Neural progenitor cell (in vitro differentiated cells): ENCODE measurements around the gene SIN3B. TPM values are rescaled to one million over a fixed set of nuclear protein-coding genes. Genes with fewer than 3 reads are reported as not detected.

Experiments used
- DNase-seq: peaks from one replicate; pipeline ENCODE4 v3.0.0-alpha.2; 2016; ENCODE audit warnings: low spot score
- H2AFZ ChIP-seq: fragments of 200-600 bp; sonication (generic); replicated peaks from 2 replicates; pipeline ENCODE4 v1.6.1; 2016; ENCODE audit warnings: antibody characterized with exemption
- H3F3A ChIP-seq: fragments of 200-600 bp; sonication (generic); 2 replicates; pipeline ENCODE4 v1.6.1; 2016; ENCODE audit warnings: antibody characterized with exemption, low read depth
- H3K27ac ChIP-seq: fragments of 200-600 bp; sonication (generic); 2 replicates; pipeline ENCODE4 v1.5.1; 2016; ENCODE audit warnings: mild to moderate bottlenecking
- H3K27me3 ChIP-seq: fragments of 200-600 bp; sonication (generic); 2 replicates; pipeline ENCODE4 v1.6.1; 2016; ENCODE audit warnings: mild to moderate bottlenecking, moderate library complexity
- H3K36me3 ChIP-seq: fragments of 200-600 bp; sonication (generic); 2 replicates; pipeline ENCODE4 v1.5.1; 2016
- H3K4me1 ChIP-seq: fragments of 200-600 bp; sonication (generic); 2 replicates; pipeline ENCODE4 v1.6.1; 2016; ENCODE audit warnings: mixed run types
- H3K4me2 ChIP-seq: fragments of 200-600 bp; sonication (generic); 2 replicates; pipeline ENCODE4 v1.6.1; 2016
- H3K4me3 ChIP-seq: fragments of 200-600 bp; sonication (generic); 2 replicates; pipeline ENCODE4 v1.5.1; 2016
- H3K79me2 ChIP-seq: fragments of 200-600 bp; sonication (generic); 2 replicates; pipeline ENCODE4 v1.6.1; 2016; ENCODE audit warnings: low read depth
- H3K9ac ChIP-seq: fragments of 200-600 bp; sonication (generic); 2 replicates; pipeline ENCODE4 v1.6.1; 2016
- H3K9me3 ChIP-seq: fragments of 200-600 bp; sonication (generic); 2 replicates; pipeline ENCODE4 v1.5.1; 2016; ENCODE audit warnings: low read depth
- H4K20me1 ChIP-seq: fragments of 200-600 bp; sonication (generic); 2 replicates; pipeline ENCODE4 v1.6.1; 2016; ENCODE audit warnings: low read depth
- H3K27ac Mint-ChIP-seq: 3 replicates; pipeline ENCODE4 v1.8.0; 2021; ENCODE audit warnings: mixed read lengths
- H3K27me3 Mint-ChIP-seq: 2 replicates; pipeline ENCODE4 v1.8.0; 2022; ENCODE audit warnings: low read depth, mild to moderate bottlenecking, inconsistent platforms, moderate library complexity, mixed read lengths; ENCODE audit not compliant: insufficient read depth
- H3K36me3 Mint-ChIP-seq: 3 replicates; pipeline ENCODE4 v1.8.0; 2021; ENCODE audit warnings: mixed read lengths
- H3K4me1 Mint-ChIP-seq: 3 replicates; pipeline ENCODE4 v1.8.0; 2021; ENCODE audit warnings: mixed read lengths
- H3K4me3 Mint-ChIP-seq: 3 replicates; pipeline ENCODE4 v1.8.0; 2021; ENCODE audit warnings: mild to moderate bottlenecking, moderate library complexity, mixed read lengths
- H3K9me3 Mint-ChIP-seq: 3 replicates; pipeline ENCODE4 v1.8.0; 2020; ENCODE audit warnings: mixed read lengths
- CTCF ChIP-seq: fragments of 200-600 bp; sonication (generic); IDR thresholded peaks from 2 replicates; pipeline ENCODE4 v1.5.1; 2017; ENCODE audit warnings: antibody characterized with exemption, mild to moderate bottlenecking
- EZH2 ChIP-seq: fragments of 200-600 bp; sonication (generic); IDR thresholded peaks from 2 replicates; pipeline ENCODE4 v1.6.1; 2017; ENCODE audit warnings: antibody characterized with exemption, mild to moderate bottlenecking, moderate library complexity
- EZH2phosphoT487 ChIP-seq: fragments of 200-600 bp; sonication (generic); IDR thresholded peaks from 2 replicates; pipeline ENCODE4 v1.6.1; 2017; ENCODE audit warnings: antibody characterized with exemption
- total RNA-seq: library from RNA; depleted of rRNA; stranded (reverse); fragments of >200 nt; gene quantifications from 2 replicates; pipeline ENCODE4 v1.2.3, GENCODE V29; 2015; ENCODE audit warnings: low replicate concordance

SIN3B gene
- total RNA-seq, 1 donor from 2014 or later: 21.2 TPM

- Histone ChIP-seq H3K27me3 (no peaks in the 10 kb centered on the region), H3K9ac (no peak overlapping the region), H3K4me3 (no peak overlapping the region), H4K20me1 (peaks cover 8% of the 10 kb centered on the region), H3K36me3 (peaks cover 6% of the 10 kb centered on the region), H3K4me1 (no peaks in the 10 kb centered on the region), H3K79me2 (no peaks in the 10 kb centered on the region), H3K9me3 (no peaks in the 10 kb centered on the region), H3K27ac (no peak overlapping the region), H3K4me2 (no peak overlapping the region), H2AFZ (no peak overlapping the region), H3F3A (no peaks in the 10 kb centered on the region)
- H3K4me1 Mint-ChIP-seq: no peaks in the 10 kb centered on the region
- H3K4me3 Mint-ChIP-seq: no peak overlapping the region
- peaks cover 22% of the 10 kb centered on the region for H3K36me3 Mint-ChIP-seq
- no peaks in the 10 kb centered on the region for H3K9me3 Mint-ChIP-seq
- no peak overlapping the region for H3K27ac Mint-ChIP-seq
- no peak for DNase-seq
- TF ChIP-seq CTCF: no peak
- TF ChIP-seq EZH2phosphoT487: no peak
- no peak for TF ChIP-seq EZH2
- no peaks in the 10 kb centered on the region for H3K27me3 Mint-ChIP-seq
Observed at GRCh38 chr19:16849168-16849567, 20.0 kb downstream of the SIN3B start.

GRCh38 chr19:16850133-16850532 lies 20.9 kb downstream of the SIN3B start:
- Histone ChIP-seq H3K27me3 (no peaks in the 10 kb centered on the region), H3F3A (no peaks in the 10 kb centered on the region), H3K36me3 (peaks cover 6% of the 10 kb centered on the region), H3K9ac (no peak overlapping the region), H3K4me1 (no peaks in the 10 kb centered on the region), H3K4me2 (no peak overlapping the region), H2AFZ (no peak overlapping the region), H4K20me1 (peaks cover 8% of the 10 kb centered on the region), H3K79me2 (no peaks in the 10 kb centered on the region), H3K27ac (no peak overlapping the region), H3K4me3 (no peak overlapping the region), H3K9me3 (no peaks in the 10 kb centered on the region)
- Mint-ChIP-seq H3K27ac (no peak overlapping the region), H3K36me3 (peaks cover 25% of the 10 kb centered on the region), H3K4me1 (no peaks in the 10 kb centered on the region), H3K4me3 (no peak overlapping the region), H3K27me3 (peaks cover 6% of the 10 kb centered on the region), H3K9me3 (no peaks in the 10 kb centered on the region)
- DNase-seq: no peak
- TF ChIP-seq EZH2: no peak
- TF ChIP-seq EZH2phosphoT487: no peak
- TF ChIP-seq CTCF: no peak

GRCh38 chr19:16851031-16851712 lies 22.0 kb downstream of the SIN3B start:
- no peak for TF ChIP-seq CTCF
- no peak for TF ChIP-seq EZH2phosphoT487
- no peak for TF ChIP-seq EZH2
- H3K9me3 ChIP-seq: no peaks in the 10 kb centered on the region
- H3K9me3 Mint-ChIP-seq: no peaks in the 10 kb centered on the region
- no peak overlapping the region for H3K27ac Mint-ChIP-seq
- H3K36me3 Mint-ChIP-seq: peaks cover 26% of the 10 kb centered on the region
- no peak overlapping the region for H3K4me3 Mint-ChIP-seq
- no peaks in the 10 kb centered on the region for H3K4me1 Mint-ChIP-seq
- DNase-seq: no peak
- H3K79me2 ChIP-seq: no peaks in the 10 kb centered on the region
- no peaks in the 10 kb centered on the region for H3F3A ChIP-seq
- no peak overlapping the region for H3K4me2 ChIP-seq
- H3K27me3 ChIP-seq: no peaks in the 10 kb centered on the region
- peaks cover 6% of the 10 kb centered on the region for H3K27me3 Mint-ChIP-seq
- peaks cover 2% of the 10 kb centered on the region for H4K20me1 ChIP-seq
- no peaks in the 10 kb centered on the region for H3K4me1 ChIP-seq
- no peak overlapping the region for H3K27ac ChIP-seq
- no peak overlapping the region for H3K4me3 ChIP-seq
- H2AFZ ChIP-seq: no peak overlapping the region
- H3K9ac ChIP-seq: no peak overlapping the region
- H3K36me3 ChIP-seq: peaks cover 6% of the 10 kb centered on the region
